Mesenchymal stem cell (in vitro differentiated cells and primary cell): ENCODE data around the gene PTGES2.
"Not testable (repeated sequence)": the region's sequence is repeated elsewhere in the genome, so short reads cannot be mapped to it uniquely, and the experiment has no call there.

ENCODE experiments used
- DNase-seq: peaks from one replicate; pipeline ENCODE4 v3.0.0-alpha.2; 2013
- H2AFZ ChIP-seq: one replicate; pipeline ENCODE4 v1.6.1; 2013; ENCODE audit warnings: low read depth, mild to moderate bottlenecking, control low read depth, inconsistent platforms, low read length, moderate library complexity
- H2AK5ac ChIP-seq: 2 replicates; pipeline ENCODE4 v1.6.1; 2013; ENCODE audit warnings: low read length, moderate library complexity, mild to moderate bottlenecking, inconsistent platforms; ENCODE audit not compliant: severe bottlenecking
- H2BK120ac ChIP-seq: one replicate; pipeline ENCODE4 v1.6.1; 2013; ENCODE audit warnings: low read depth, mild to moderate bottlenecking, inconsistent platforms, low read length, moderate library complexity
- H2BK12ac ChIP-seq, 2 experiments: one replicate each; pipeline ENCODE4 v1.6.1; 2013; ENCODE audit warnings: inconsistent platforms in 2 of 2, low read length in 2 of 2, mild to moderate bottlenecking in 2 of 2, moderate library complexity in 2 of 2, control low read depth in 1 of 2
- H2BK15ac ChIP-seq: one replicate; pipeline ENCODE4 v1.6.1; 2013; ENCODE audit warnings: mild to moderate bottlenecking, low read depth, inconsistent platforms; ENCODE audit not compliant: poor library complexity, severe bottlenecking
- H2BK5ac ChIP-seq: 2 replicates; pipeline ENCODE4 v1.6.1; 2013; ENCODE audit warnings: low read depth, mild to moderate bottlenecking, low read length, control low read depth, inconsistent platforms; ENCODE audit not compliant: poor library complexity, severe bottlenecking
- H3K14ac ChIP-seq, 2 experiments: one replicate each; pipeline ENCODE4 v1.6.1; 2013; ENCODE audit warnings: inconsistent platforms in 2 of 2, low read length in 2 of 2, control low read depth in 1 of 2, mild to moderate bottlenecking in 1 of 2, moderate library complexity in 1 of 2
- H3K18ac ChIP-seq, 2 experiments: one replicate each; pipeline ENCODE4 v1.6.1; 2013; ENCODE audit warnings: inconsistent platforms in 2 of 2, low read length in 2 of 2, control low read depth in 1 of 2, low read depth in 1 of 2, mild to moderate bottlenecking in 1 of 2
- H3K23ac ChIP-seq, 2 experiments: one replicate each; pipeline ENCODE4 v1.6.1; 2013; ENCODE audit warnings: inconsistent platforms in 2 of 2, low read length in 2 of 2, mild to moderate bottlenecking in 2 of 2, moderate library complexity in 2 of 2, control low read depth in 1 of 2
- H3K27ac ChIP-seq: 2 replicates; pipeline ENCODE4 v1.5.1; 2013; ENCODE audit warnings: mild to moderate bottlenecking, moderate library complexity, low read length, control low read depth, inconsistent platforms; ENCODE audit not compliant: poor library complexity, severe bottlenecking
- H3K27me3 ChIP-seq, 2 experiments: 2 replicates each; pipeline versions ENCODE4 v1.6.1 to v1.7.0; 2013; ENCODE audit warnings: low read length in 2 of 2, mild to moderate bottlenecking in 2 of 2, moderate library complexity in 2 of 2, control low read depth in 1 of 2, inconsistent platforms in 1 of 2; ENCODE audit not compliant: control insufficient read depth in 1 of 2, insufficient read depth in 1 of 2
- H3K36me3 ChIP-seq, 2 experiments: 2 replicates each; pipeline versions ENCODE4 v1.6.1 to v1.7.0; 2013; ENCODE audit warnings: low read length in 2 of 2, control low read depth in 1 of 2, inconsistent platforms in 1 of 2, low read depth in 1 of 2, mild to moderate bottlenecking in 1 of 2; ENCODE audit not compliant: insufficient read depth in 2 of 2, control insufficient read depth in 1 of 2
- H3K4ac ChIP-seq, 2 experiments: one replicate each; pipeline ENCODE4 v1.6.1; 2013; ENCODE audit warnings: inconsistent platforms in 2 of 2, low read length in 2 of 2, mild to moderate bottlenecking in 2 of 2, moderate library complexity in 2 of 2, control low read depth in 1 of 2, low read depth in 1 of 2
- H3K4me1 ChIP-seq: 2 replicates; pipeline ENCODE4 v1.6.1; 2013; ENCODE audit warnings: low read depth, low read length, control low read depth; ENCODE audit not compliant: control insufficient read depth, insufficient read depth
- H3K4me2 ChIP-seq: 2 replicates; pipeline ENCODE4 v1.6.1; 2013; ENCODE audit warnings: low read length, mild to moderate bottlenecking, inconsistent platforms; ENCODE audit not compliant: poor library complexity, severe bottlenecking
- H3K4me3 ChIP-seq, 2 experiments: 2 replicates each; pipeline versions ENCODE4 v1.5.1 to v1.7.0; 2013; ENCODE audit warnings: low read length in 2 of 2, mild to moderate bottlenecking in 2 of 2, control low read depth in 1 of 2, low read depth in 1 of 2; ENCODE audit not compliant: insufficient read depth in 1 of 2
- H3K79me1 ChIP-seq: replicated peaks from 2 replicates; pipeline ENCODE4 v1.6.1; 2013; ENCODE audit warnings: mild to moderate bottlenecking, control low read depth, low read length, inconsistent platforms; ENCODE audit not compliant: poor library complexity, severe bottlenecking
- H3K9ac ChIP-seq: 2 replicates; pipeline ENCODE4 v1.7.0; 2013; ENCODE audit warnings: mild to moderate bottlenecking, low read length, moderate library complexity
- H3K9me3 ChIP-seq: 2 replicates; pipeline ENCODE4 v1.7.0; 2013; ENCODE audit warnings: mild to moderate bottlenecking, low read length; ENCODE audit not compliant: control insufficient read depth
- H4K8ac ChIP-seq: one replicate; pipeline ENCODE4 v1.6.1; 2013; ENCODE audit warnings: inconsistent platforms, mild to moderate bottlenecking, low read length, moderate library complexity
- H4K91ac ChIP-seq: one replicate; pipeline ENCODE4 v1.6.1; 2013; ENCODE audit warnings: mild to moderate bottlenecking, low read length, inconsistent platforms
- WGBS: methylation state at CpG from one replicate; pipeline ENCODE4 v1.1.7; 2013; ENCODE audit warnings: mixed read lengths; 5-methylcytosine and 5-hydroxymethylcytosine counted together

PTGES2 gene

GRCh38 chr9:128071475-128071874, 56.1 kb downstream of the PTGES2 start:
- Histone ChIP-seq H3K18ac (peak overlapping the region; percentile 0 to 77), H3K4ac (peak overlapping the region in 1 of 2 experiments; percentile 95), H3K79me1 (peaks cover 17% of the 10 kb centered on the region), H3K4me1 (peaks cover 16% of the 10 kb centered on the region), H2BK12ac (peak overlapping the region; percentile 24 to 54), H3K9ac (peak overlapping the region; percentile 83)
- H3K14ac ChIP-seq, H3K9me3 ChIP-seq, H2AK5ac ChIP-seq, H2AFZ ChIP-seq, H4K8ac ChIP-seq, H4K91ac ChIP-seq, H3K4me2 ChIP-seq, H3K4me3 ChIP-seq, H3K36me3 ChIP-seq, H3K27ac ChIP-seq, H3K23ac ChIP-seq, DNase-seq, H2BK120ac ChIP-seq, H2BK15ac ChIP-seq, H3K27me3 ChIP-seq, H2BK5ac ChIP-seq: not testable (repeated sequence)
- WGBS = 97% methylated on average over 12 of the region's 12 CpGs

DNA sequence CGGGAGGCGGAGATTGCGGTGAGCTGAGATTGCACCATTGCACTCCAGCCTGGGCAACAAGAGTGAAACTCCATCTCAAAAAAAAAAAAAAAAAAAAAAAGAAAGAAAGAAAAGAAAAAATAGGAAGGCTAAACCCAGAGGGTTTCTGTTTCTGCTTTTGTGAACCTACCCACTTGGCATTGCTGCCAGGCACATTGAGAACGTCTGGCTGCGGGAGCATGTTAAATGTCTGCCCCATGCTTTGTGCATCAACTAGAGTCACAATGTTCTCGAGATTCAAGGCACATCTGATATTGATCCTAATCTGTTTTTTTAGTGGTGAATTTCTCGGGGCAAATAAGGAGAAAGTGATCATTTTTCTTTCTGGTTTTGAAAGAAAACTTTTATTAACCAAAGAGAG, 56.7 kb downstream of the PTGES2 start:
- no peak overlapping the region for H4K91ac ChIP-seq
- H2BK5ac ChIP-seq = no peak overlapping the region
- H3K27ac ChIP-seq = no peak overlapping the region
- H3K4me1 ChIP-seq = peaks cover 19% of the 10 kb centered on the region
- 93% methylated on average over 4 of the region's 7 CpGs for WGBS
- H3K9ac ChIP-seq = peak overlapping the region; percentile 57
- peak overlapping the region in 1 of 2 experiments; percentile 80 for H3K4ac ChIP-seq
- H2BK15ac ChIP-seq = no peak overlapping the region
- peaks cover 21% of the 10 kb centered on the region for H3K79me1 ChIP-seq
- no peak for DNase-seq
- H2AFZ ChIP-seq = no peak overlapping the region
- H3K4me3 ChIP-seq = peak overlapping the region in 1 of 2 experiments; percentile 38
- H4K8ac ChIP-seq = no peak overlapping the region
- H2AK5ac ChIP-seq = no peak overlapping the region
- no peak overlapping the region for H3K14ac ChIP-seq
- no peaks in the 10 kb centered on the region for H3K27me3 ChIP-seq
- no peak overlapping the region for H2BK12ac ChIP-seq
- H3K18ac ChIP-seq = no peak overlapping the region
- no peak overlapping the region for H2BK120ac ChIP-seq
- H3K36me3 ChIP-seq = peaks cover 0 to 6% of the 10 kb centered on the region in 2 experiments
- no peaks in the 10 kb centered on the region for H3K9me3 ChIP-seq
- H3K4me2 ChIP-seq = no peak overlapping the region
- no peak overlapping the region for H3K23ac ChIP-seq
